Right lobe of liver (tissue), 6 donors: ENCODE results near the gene TMEM229A. TPM values are rescaled to one million over a fixed set of nuclear protein-coding genes. Genes with fewer than 3 reads are reported as not detected.
"Not testable (repeated sequence)": the region's sequence is repeated elsewhere in the genome, so short reads cannot be mapped to it uniquely, and the experiment has no call there.

ENCODE experiments used
- ATAC-seq, 4 donors: fragments of 200-7000 bp; cut with Tn5 transposase; one replicate each; pipeline ENCODE4 v1.9.1; 2020; ENCODE audit warnings: mild to moderate bottlenecking in 4 of 4, moderate library complexity in 4 of 4
- DNase-seq, 3 donors: peaks; one replicate each; pipeline ENCODE4 v3.0.0-alpha.2; 2020
- H3K27ac ChIP-seq, 3 donors: fragments of 200-600 bp; one replicate each; pipeline ENCODE4 v1.8.0; 2022
- H3K27me3 ChIP-seq, 2 donors: fragments of 200-600 bp; one replicate each; pipeline ENCODE4 v1.8.0; 2022
- H3K36me3 ChIP-seq, 4 donors: fragments of 200-600 bp; sonication (generic) in 1 of 4; one replicate each; pipeline versions ENCODE4 v1.5.1 to v1.8.0; 2017 to 2022; ENCODE audit warnings: control low read depth in 1 of 4
- H3K4me1 ChIP-seq, 4 donors: fragments of 200-600 bp; sonication (generic) in 1 of 4; one replicate each; pipeline versions ENCODE4 v1.5.1 to v1.8.0; 2017 to 2022; ENCODE audit warnings: control low read depth in 1 of 4
- H3K4me3 ChIP-seq, 3 donors: fragments of 200-600 bp; one replicate each; pipeline ENCODE4 v1.8.0; 2022
- H3K9me3 ChIP-seq, 4 donors: fragments of 200-600 bp; sonication (generic) in 1 of 4; one replicate each; pipeline versions ENCODE4 v1.5.1 to v1.8.0; 2017 to 2022; ENCODE audit warnings: control low read depth in 1 of 4
- POLR2A ChIP-seq: fragments of 450-650 bp; IDR thresholded peaks from one replicate; pipeline ENCODE4 v1.6.1; 2017; ENCODE audit warnings: antibody characterized with exemption, mild to moderate bottlenecking
- WGBS: methylation state at CpG from one replicate; pipeline ENCODE4 v1.1.6; 2018; ENCODE audit warnings: low coverage, low lambda C conversion rate; ENCODE audit not compliant: insufficient coverage; ENCODE audit errors: missing lambda C conversion rate; 5-methylcytosine and 5-hydroxymethylcytosine counted together
- intact Hi-C, 2 donors: fragments of 100-400 bp; cut with DNase I; formaldehyde crosslinking; loops; one replicate each; pipeline versions ENCODE4 v1.11.2 to v1.14.1; 2022
- total RNA-seq, 6 experiments: library from RNA; depleted of rRNA in 2 of 6; stranded (reverse); fragments of >200 nt in 2 of 6; fragmentation: NEBNext Ultra II Directional in 3 of 6; extraction: Animal tissue kit (Norgen Biotek cat#: 25700) in 3 of 6; gene quantifications; one replicate each; pipeline versions ENCODE4 v1.1.0 to v1.2.4, GENCODE V29; 2016 to 2023
- TF ChIP-seq, protein P1 (sequence below), 4 donors: fragments of 200-600 bp in 3 of 4; fragments of 450-650 bp in 1 of 4; IDR thresholded peaks; one replicate each; pipeline versions ENCODE4 v1.5.1 to v1.8.0; 2016 to 2022; ENCODE audit warnings: antibody characterized with exemption in 4 of 4, mild to moderate bottlenecking in 2 of 4
- donor health status: DM: no; HTN: yes; CAD: no.
- donor health status: DM: no; HTN: no; CAD: no.
- donor health status: DM: no; HTN: no; CAD: no.
- donor health status: DM: no; HTN: yes; CAD: no.
- donor health status: DM: no; HTN: yes; CAD: no.

Gene TMEM229A
- total RNA-seq, 6 experiments from 2014 or later: not detected

DNA sequence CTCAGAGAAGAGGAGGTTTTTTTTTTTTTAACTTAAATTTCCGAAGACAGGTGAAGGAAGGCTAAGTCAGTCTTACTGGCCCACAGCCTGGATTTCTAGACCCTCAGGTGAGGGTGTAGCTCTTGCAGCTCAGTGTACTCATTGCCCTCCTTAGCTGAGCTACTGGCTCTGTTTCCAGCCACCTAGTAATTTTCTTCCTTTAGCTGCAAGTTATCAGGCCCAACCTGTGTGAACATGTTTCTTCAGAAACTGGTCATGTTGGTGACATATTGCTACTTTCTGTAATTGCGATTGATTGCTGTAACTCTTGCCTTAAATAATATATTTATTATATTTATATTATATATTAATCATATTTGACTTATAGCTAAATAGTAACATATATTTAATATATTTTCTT is 10.0 kb upstream of the TMEM229A start:
- no peaks in the 10 kb centered on the region for H3K27me3 ChIP-seq
- TF ChIP-seq, protein P1, sequence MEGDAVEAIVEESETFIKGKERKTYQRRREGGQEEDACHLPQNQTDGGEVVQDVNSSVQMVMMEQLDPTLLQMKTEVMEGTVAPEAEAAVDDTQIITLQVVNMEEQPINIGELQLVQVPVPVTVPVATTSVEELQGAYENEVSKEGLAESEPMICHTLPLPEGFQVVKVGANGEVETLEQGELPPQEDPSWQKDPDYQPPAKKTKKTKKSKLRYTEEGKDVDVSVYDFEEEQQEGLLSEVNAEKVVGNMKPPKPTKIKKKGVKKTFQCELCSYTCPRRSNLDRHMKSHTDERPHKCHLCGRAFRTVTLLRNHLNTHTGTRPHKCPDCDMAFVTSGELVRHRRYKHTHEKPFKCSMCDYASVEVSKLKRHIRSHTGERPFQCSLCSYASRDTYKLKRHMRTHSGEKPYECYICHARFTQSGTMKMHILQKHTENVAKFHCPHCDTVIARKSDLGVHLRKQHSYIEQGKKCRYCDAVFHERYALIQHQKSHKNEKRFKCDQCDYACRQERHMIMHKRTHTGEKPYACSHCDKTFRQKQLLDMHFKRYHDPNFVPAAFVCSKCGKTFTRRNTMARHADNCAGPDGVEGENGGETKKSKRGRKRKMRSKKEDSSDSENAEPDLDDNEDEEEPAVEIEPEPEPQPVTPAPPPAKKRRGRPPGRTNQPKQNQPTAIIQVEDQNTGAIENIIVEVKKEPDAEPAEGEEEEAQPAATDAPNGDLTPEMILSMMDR (IDR thresholded peaks at IDR 0.05): no peak
- no peak for TF ChIP-seq POLR2A
- ATAC-seq (no peak), DNase-seq (no peak)
- intact Hi-C loops: no loop called here
- no peak overlapping the region for H3K27ac ChIP-seq
- no peak overlapping the region for H3K4me3 ChIP-seq
- no peaks in the 10 kb centered on the region for H3K9me3 ChIP-seq
- 60% methylated on average over 2 of the region's 2 CpGs for WGBS
- no peaks in the 10 kb centered on the region for H3K36me3 ChIP-seq
- no peaks in the 10 kb centered on the region for H3K4me1 ChIP-seq

DNA sequence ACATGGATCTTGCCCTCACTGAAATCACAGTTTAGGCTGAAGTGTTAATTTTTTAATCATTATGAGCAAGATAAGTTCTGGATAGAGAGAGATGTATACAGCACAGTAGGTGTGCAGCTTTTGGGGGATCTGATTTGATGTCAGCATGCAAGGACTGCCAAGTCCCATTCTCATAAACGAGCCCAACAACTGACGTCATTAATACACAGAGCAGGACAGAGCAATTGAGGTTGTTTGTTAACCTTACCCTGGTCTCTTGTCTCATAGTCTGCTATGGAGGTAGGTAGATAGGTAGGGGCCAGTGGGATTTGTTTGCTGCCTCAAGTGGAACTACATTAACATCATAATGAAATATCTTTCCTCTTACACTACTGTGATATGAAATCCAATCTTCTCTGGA is 8.6 kb upstream of the TMEM229A start:
- DNase-seq: no peak
- no peaks in the 10 kb centered on the region for H3K36me3 ChIP-seq
- WGBS: 18% methylated on average over 2 of the region's 2 CpGs
- no peaks in the 10 kb centered on the region for H3K27me3 ChIP-seq
- intact Hi-C loops: no loop called here
- H3K4me1 ChIP-seq: no peaks in the 10 kb centered on the region
- H3K4me3 ChIP-seq: no peak overlapping the region
- no peaks in the 10 kb centered on the region for H3K9me3 ChIP-seq
- TF ChIP-seq POLR2A: no peak
- TF ChIP-seq, protein P1 (IDR thresholded peaks at IDR 0.05): no peak
- H3K27ac ChIP-seq: no peak overlapping the region
- ATAC-seq: no peak

DNA sequence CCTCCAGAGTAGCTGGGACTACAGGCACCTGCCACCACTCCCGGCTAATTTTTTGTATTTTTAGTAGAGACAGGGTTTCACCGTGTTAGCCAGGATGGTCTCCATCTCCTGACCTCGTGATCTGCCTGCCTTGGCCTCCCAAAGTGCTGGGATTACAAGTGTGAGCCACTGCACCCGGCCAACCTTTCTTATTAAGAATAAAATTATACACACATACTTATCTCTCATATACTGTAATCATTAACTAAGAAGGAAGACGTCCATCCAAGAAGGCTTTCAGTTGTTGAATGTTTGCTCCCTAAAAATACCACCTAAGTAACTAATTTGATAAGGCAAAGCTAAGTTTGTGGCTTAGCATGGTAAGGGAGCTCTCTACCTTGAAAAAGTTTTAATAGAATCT is 5.0 kb upstream of the TMEM229A start:
- 37% methylated on average over 5 of the region's 5 CpGs for WGBS
- DNase-seq, H3K27ac ChIP-seq, H3K4me1 ChIP-seq, H3K4me3 ChIP-seq, ATAC-seq, H3K36me3 ChIP-seq, H3K9me3 ChIP-seq, intact Hi-C loops, H3K27me3 ChIP-seq: not testable (repeated sequence)

DNA sequence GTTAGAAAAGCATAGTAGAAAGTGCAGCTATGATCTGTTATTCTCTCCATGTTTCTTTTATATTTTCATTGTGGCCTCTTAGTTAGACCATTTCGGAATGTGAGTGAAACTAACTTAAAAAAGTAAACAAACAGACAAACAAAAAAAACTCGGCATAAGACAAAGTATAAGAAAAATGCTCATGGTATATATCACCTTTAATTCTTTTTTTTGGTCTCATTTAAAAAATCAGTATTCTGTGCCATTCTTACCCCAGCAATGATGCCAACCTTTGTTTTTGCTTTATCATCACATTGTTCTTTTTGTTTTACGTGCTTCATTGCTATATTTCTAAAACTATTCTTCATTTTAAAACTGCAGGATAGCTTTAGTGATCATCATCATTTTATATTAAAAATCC is 2.8 kb upstream of the TMEM229A start:
- Histone ChIP-seq H3K36me3 (no peaks in the 10 kb centered on the region), H3K27ac (no peak overlapping the region), H3K9me3 (no peaks in the 10 kb centered on the region), H3K27me3 (peaks cover 0 to 12% of the 10 kb centered on the region in 2 donors), H3K4me3 (no peak overlapping the region), H3K4me1 (peaks cover 0 to 14% (median 5%) of the 10 kb centered on the region in 4 donors)
- TF ChIP-seq POLR2A: no peak
- TF ChIP-seq, protein P1 (IDR thresholded peaks at IDR 0.05): no peak
- no peak for DNase-seq
- 63% methylated on average over 3 of the region's 3 CpGs for WGBS
- intact Hi-C loops: no loop called here
- ATAC-seq: no peak

DNA sequence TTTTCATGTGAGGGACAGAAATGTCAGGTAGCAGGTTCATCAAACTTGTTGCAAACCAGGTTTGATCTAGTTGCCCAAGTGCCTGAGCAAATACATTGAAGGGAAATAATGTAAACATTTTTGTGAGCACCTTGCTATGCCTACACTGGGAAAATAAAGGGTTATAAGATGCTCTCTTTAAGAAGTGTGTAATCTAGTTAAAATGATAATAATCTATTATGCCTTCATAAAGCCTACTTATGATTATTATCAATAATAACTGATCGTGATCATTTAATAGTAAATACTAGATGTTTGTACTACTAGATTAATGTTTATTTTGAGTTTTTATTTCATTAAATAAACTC is 1.9 kb upstream of the TMEM229A start:
- intact Hi-C loops: no loop called here
- no peak overlapping the region for H3K4me3 ChIP-seq
- peaks cover 0 to 18% of the 10 kb centered on the region in 2 donors for H3K27me3 ChIP-seq
- H3K27ac ChIP-seq: no peak overlapping the region
- H3K4me1 ChIP-seq: peaks cover 0 to 14% (median 5%) of the 10 kb centered on the region in 4 donors
- no peak for DNase-seq
- TF ChIP-seq, protein P1 (IDR thresholded peaks at IDR 0.05): no peak
- no peak for TF ChIP-seq POLR2A
- no peaks in the 10 kb centered on the region for H3K9me3 ChIP-seq
- WGBS: 57% methylated on average over 1 of the region's 1 CpG
- ATAC-seq: no peak
- no peaks in the 10 kb centered on the region for H3K36me3 ChIP-seq
